Progenitor cell of endocrine pancreas (in vitro differentiated cells): ENCODE data around the gene MTMR12. TPM values are rescaled to one million over a fixed set of nuclear protein-coding genes. Genes with fewer than 3 reads are reported as not detected.
"Not testable (repeated sequence)": the region's sequence is repeated elsewhere in the genome, so short reads cannot be mapped to it uniquely, and the experiment has no call there.

Experiments used
- DNase-seq: peaks from one replicate; pipeline ENCODE4 v3.0.0; 2021; ENCODE audit warnings: low spot score; ENCODE audit not compliant: unreplicated experiment
- H3K27ac Mint-ChIP-seq: 2 replicates; pipeline ENCODE4 v1.8.0; 2021; ENCODE audit warnings: mild to moderate bottlenecking, moderate library complexity, mixed read lengths
- H3K27me3 Mint-ChIP-seq: 2 replicates; pipeline ENCODE4 v1.8.0; 2021; ENCODE audit warnings: mixed read lengths
- H3K36me3 Mint-ChIP-seq: 2 replicates; pipeline ENCODE4 v1.8.0; 2022; ENCODE audit warnings: mixed read lengths; ENCODE audit not compliant: insufficient read depth
- H3K4me1 Mint-ChIP-seq: 2 replicates; pipeline ENCODE4 v1.8.0; 2021; ENCODE audit warnings: low read depth, mixed read lengths
- H3K4me3 Mint-ChIP-seq: 2 replicates; pipeline ENCODE4 v1.8.0; 2021; ENCODE audit warnings: low read depth, mild to moderate bottlenecking, moderate library complexity, mixed read lengths
- H3K9me3 Mint-ChIP-seq: 2 replicates; pipeline ENCODE4 v1.8.0; 2021; ENCODE audit warnings: low read depth, mixed read lengths
- CTCF ChIP-seq: fragments of 200-600 bp; sonication (generic); IDR thresholded peaks from one replicate; pipeline ENCODE4 v1.5.0; 2021; ENCODE audit warnings: antibody characterized with exemption, mild to moderate bottlenecking; ENCODE audit not compliant: unreplicated experiment
- total RNA-seq: library from RNA; stranded (reverse); gene quantifications from 2 replicates; pipeline ENCODE4 v1.2.1, GENCODE V29; 2021

Gene MTMR12
- total RNA-seq, 1 donor from 2014 or later, result 30.6 TPM

- no peak for DNase-seq
- no peak overlapping the region for H3K4me3 Mint-ChIP-seq
- H3K36me3 Mint-ChIP-seq, result peaks cover 11% of the 10 kb centered on the region
These were observed 88.6 kb downstream of the MTMR12 start for GRCh38 chr5:32223972-32224609.

GRCh38 chr5:32222723-32223470 lies 89.8 kb downstream of the MTMR12 start:
- peaks cover 10% of the 10 kb centered on the region for H3K4me1 Mint-ChIP-seq
- H3K27ac Mint-ChIP-seq, result no peak overlapping the region
- H3K36me3 Mint-ChIP-seq, result peaks cover 6% of the 10 kb centered on the region
- TF ChIP-seq CTCF, result no peak
- no peak for DNase-seq
- H3K9me3 Mint-ChIP-seq, result peaks cover 3% of the 10 kb centered on the region
- no peaks in the 10 kb centered on the region for H3K27me3 Mint-ChIP-seq
- no peak overlapping the region for H3K4me3 Mint-ChIP-seq

More at GRCh38 chr5:32223972-32224609, 88.6 kb downstream of the MTMR12 start:
- Mint-ChIP-seq H3K9me3 (peaks cover 3% of the 10 kb centered on the region), H3K27ac (no peak overlapping the region), H3K27me3 (no peaks in the 10 kb centered on the region), H3K4me1 (peaks cover 10% of the 10 kb centered on the region)
- no peak for TF ChIP-seq CTCF

- no peaks in the 10 kb centered on the region for H3K9me3 Mint-ChIP-seq
- no peak for DNase-seq
- no peak for TF ChIP-seq CTCF
- H3K27me3 Mint-ChIP-seq, result no peaks in the 10 kb centered on the region
- H3K4me3 Mint-ChIP-seq, result no peak overlapping the region
- H3K27ac Mint-ChIP-seq, result no peak overlapping the region
- no peaks in the 10 kb centered on the region for H3K4me1 Mint-ChIP-seq
- H3K36me3 Mint-ChIP-seq, result no peaks in the 10 kb centered on the region
These were observed 94.8 kb downstream of the MTMR12 start for GRCh38 chr5:32217886-32218396.

- not testable (repeated sequence) for H3K4me3 Mint-ChIP-seq
These were observed 98.4 kb downstream of the MTMR12 start for GRCh38 chr5:32214344-32214743.

GRCh38 chr5:32210151-32210550 lies 102.6 kb downstream of the MTMR12 start:
- DNase-seq, result no peak
- Mint-ChIP-seq H3K4me3 (no peak overlapping the region), H3K4me1 (peaks cover 1% of the 10 kb centered on the region), H3K36me3 (no peaks in the 10 kb centered on the region), H3K9me3 (no peaks in the 10 kb centered on the region), H3K27ac (no peak overlapping the region), H3K27me3 (no peaks in the 10 kb centered on the region)
- no peak for TF ChIP-seq CTCF

More at GRCh38 chr5:32214344-32214743, 98.4 kb downstream of the MTMR12 start:
- DNase-seq, H3K27me3 Mint-ChIP-seq, H3K4me1 Mint-ChIP-seq, H3K9me3 Mint-ChIP-seq, H3K36me3 Mint-ChIP-seq, H3K27ac Mint-ChIP-seq: not testable (repeated sequence)

GRCh38 chr5:32208837-32209236 lies 103.9 kb downstream of the MTMR12 start:
- DNase-seq, H3K27me3 Mint-ChIP-seq, H3K9me3 Mint-ChIP-seq, H3K27ac Mint-ChIP-seq, H3K36me3 Mint-ChIP-seq, H3K4me1 Mint-ChIP-seq, H3K4me3 Mint-ChIP-seq: not testable (repeated sequence)
